Spinal cord (tissue), 10 donors: ENCODE measurements around the gene NSF. TPM values are rescaled to one million over a fixed set of nuclear protein-coding genes. Genes with fewer than 3 reads are reported as not detected.
"Not testable (repeated sequence)": the region's sequence is repeated elsewhere in the genome, so short reads cannot be mapped to it uniquely, and the experiment has no call there.

Experiments used
- DNase-seq, 6 donors: peaks; one replicate each; pipeline versions ENCODE4 v3.0.0 to v3.0.0-alpha.2; 2013 to 2015; ENCODE audit warnings: low spot score in 6 of 6, low read depth in 4 of 6
- H3K27ac ChIP-seq: one replicate; pipeline ENCODE4 v1.5.1; 2013; ENCODE audit warnings: low read depth, low read length, control low read depth
- H3K27me3 ChIP-seq: one replicate; pipeline ENCODE4 v1.6.1; 2013; ENCODE audit warnings: low read length; ENCODE audit not compliant: control insufficient read depth, insufficient read depth
- H3K36me3 ChIP-seq: one replicate; pipeline ENCODE4 v1.6.1; 2013; ENCODE audit warnings: low read length; ENCODE audit not compliant: control insufficient read depth, insufficient read depth
- H3K4me1 ChIP-seq: one replicate; pipeline ENCODE4 v1.6.1; 2013; ENCODE audit warnings: low read length; ENCODE audit not compliant: control insufficient read depth, insufficient read depth
- H3K4me3 ChIP-seq: one replicate; pipeline ENCODE4 v1.5.1; 2013; ENCODE audit warnings: low read depth, low read length, control low read depth
- H3K9me3 ChIP-seq: one replicate; pipeline ENCODE4 v1.6.1; 2013; ENCODE audit warnings: low read length; ENCODE audit not compliant: control insufficient read depth, insufficient read depth
- WGBS: methylation state at CpG from one replicate; pipeline ENCODE4 v1.1.5; 2013; ENCODE audit warnings: missing lambda C conversion rate; ENCODE audit not compliant: insufficient coverage; 5-methylcytosine and 5-hydroxymethylcytosine counted together
- polyA plus RNA-seq, 2 donors: library from polyadenylated mRNA; unstranded; fragments of 120-200 nt; gene quantifications; one replicate each; pipeline ENCODE4 v1.2.1, GENCODE V29; 2013; ENCODE audit not compliant: insufficient read length in 2 of 2
- total RNA-seq, 2 donors: library from RNA; depleted of rRNA in 1 of 2; stranded (reverse); fragments of 120-200 nt in 1 of 2; fragments of >200 nt in 1 of 2; gene quantifications; one replicate each; pipeline versions ENCODE4 v1.2.3 to v1.2.4, GENCODE V29; 2013 to 2014
- donor health status: healthy.

The NSF gene
- total and polyA plus RNA-seq, 4 donors, result 46.8 to 266 (median 148) TPM

- H3K27ac ChIP-seq, H3K36me3 ChIP-seq, H3K27me3 ChIP-seq, H3K9me3 ChIP-seq, DNase-seq, H3K4me1 ChIP-seq, H3K4me3 ChIP-seq: not testable (repeated sequence)
- no CpG with 5 or more reads among the region's 5 CpGs for WGBS
These were observed 34.3 kb downstream of the NSF start for GRCh38 chr17:46624726-46625125.

- H3K9me3 ChIP-seq, H3K27me3 ChIP-seq, H3K4me1 ChIP-seq, H3K27ac ChIP-seq, H3K4me3 ChIP-seq, DNase-seq, H3K36me3 ChIP-seq: not testable (repeated sequence)
- WGBS, result no CpG with 5 or more reads among the region's 2 CpGs
These were observed 37.0 kb downstream of the NSF start for GRCh38 chr17:46627452-46627851.

GRCh38 chr17:46628753-46629436, 38.4 kb downstream of the NSF start:
- no CpG with 5 or more reads among the region's 5 CpGs for WGBS
- H3K4me1 ChIP-seq, H3K27me3 ChIP-seq, H3K4me3 ChIP-seq, H3K9me3 ChIP-seq, DNase-seq, H3K36me3 ChIP-seq, H3K27ac ChIP-seq: not testable (repeated sequence)

- no CpG with 5 or more reads among the region's 3 CpGs for WGBS
- not testable (repeated sequence) for H3K27me3 ChIP-seq, H3K36me3 ChIP-seq, H3K4me3 ChIP-seq, H3K9me3 ChIP-seq, H3K27ac ChIP-seq, H3K4me1 ChIP-seq, DNase-seq
These were observed 41.7 kb downstream of the NSF start for GRCh38 chr17:46632146-46632545.

- H3K27me3 ChIP-seq, H3K27ac ChIP-seq, DNase-seq, H3K9me3 ChIP-seq, H3K4me1 ChIP-seq, H3K36me3 ChIP-seq, H3K4me3 ChIP-seq: not testable (repeated sequence)
These were observed 44.4 kb downstream of the NSF start for GRCh38 chr17:46634844-46635243.

- H3K36me3 ChIP-seq, H3K27me3 ChIP-seq, H3K9me3 ChIP-seq, H3K4me3 ChIP-seq, H3K27ac ChIP-seq, H3K4me1 ChIP-seq, DNase-seq: not testable (repeated sequence)
- WGBS, result no CpG with 5 or more reads among the region's 2 CpGs
These were observed 51.6 kb downstream of the NSF start for GRCh38 chr17:46641861-46642656.

- H3K27me3 ChIP-seq, DNase-seq, H3K4me1 ChIP-seq, H3K4me3 ChIP-seq, H3K36me3 ChIP-seq, H3K27ac ChIP-seq, H3K9me3 ChIP-seq: not testable (repeated sequence)
- WGBS, result no CpG with 5 or more reads among the region's 2 CpGs
These were observed 56.8 kb downstream of the NSF start for GRCh38 chr17:46647251-46647650.

- not testable (repeated sequence) for H3K27ac ChIP-seq, H3K4me3 ChIP-seq, H3K36me3 ChIP-seq, H3K9me3 ChIP-seq, DNase-seq, H3K27me3 ChIP-seq, H3K4me1 ChIP-seq
- no CpG with 5 or more reads among the region's 2 CpGs for WGBS
These were observed 57.3 kb downstream of the NSF start for GRCh38 chr17:46647688-46648278.

- peak in 1 of 6 donors; percentile 0 for DNase-seq
- not testable (repeated sequence) for H3K4me3 ChIP-seq, H3K27ac ChIP-seq, H3K9me3 ChIP-seq, H3K27me3 ChIP-seq, H3K36me3 ChIP-seq, H3K4me1 ChIP-seq
- no CpG with 5 or more reads among the region's 7 CpGs for WGBS
These were observed 58.8 kb downstream of the NSF start for GRCh38 chr17:46649246-46649645.
